ENCODE data around the gene SLC23A3.

SLC23A3 gene

GRCh38 chr2:219122202-219122980 lies 47.4 kb downstream of the SLC23A3 start:
- no peak overlapping the region for H3K9ac ChIP-seq (ENCODE audit: low read length)
- no peak overlapping the region for H3K27ac ChIP-seq (ENCODE audit: low read depth, low read length)
- TF ChIP-seq EZH2phosphoT487 (conservative IDR thresholded peaks at IDR 0.05; ENCODE audit: low read length) (no peak), CTCF (IDR thresholded peaks at IDR 0.05; ENCODE audit: insufficient read depth, low read length, poor library complexity, severe bottlenecking) (no peak)
- 0 out of 2 replicates have a peak, but pooled peaks cover 5% of the 10 kb centered on the region for H4K20me1 ChIP-seq (ENCODE audit: low read depth, low read length)
- H3F3A ChIP-seq (ENCODE audit: insufficient read depth), result no peaks in the 10 kb centered on the region
- H3K79me2 ChIP-seq (ENCODE audit: insufficient read depth, low read length), result no peaks in the 10 kb centered on the region
- H3K27me3 ChIP-seq (ENCODE audit: low read length), result no peaks in the 10 kb centered on the region
- H3K9me2 ChIP-seq (replicated peaks; ENCODE audit: insufficient read depth, low read length), result no peaks in the 10 kb centered on the region
- H3K9me3 ChIP-seq (ENCODE audit: insufficient read depth, low read length), result no peaks in the 10 kb centered on the region
- H3K4me2 ChIP-seq (ENCODE audit: low read depth, low read length, poor library complexity, severe bottlenecking), result no peak overlapping the region
- no peaks in the 10 kb centered on the region for H3K36me3 ChIP-seq (ENCODE audit: low read length)
- no peak overlapping the region for H3K4me3 ChIP-seq (ENCODE audit: insufficient read depth, low read length, poor library complexity, severe bottlenecking)
- no peak overlapping the region for H2AFZ ChIP-seq (ENCODE audit: low read depth, low read length, severe bottlenecking)

- H3K36me3 ChIP-seq (ENCODE audit: low read length), result no peaks in the 10 kb centered on the region
- H3K27me3 ChIP-seq (ENCODE audit: low read length), result no peaks in the 10 kb centered on the region
- H3K9ac ChIP-seq (ENCODE audit: low read length), result no peak overlapping the region
- no peak overlapping the region for H3K4me3 ChIP-seq (ENCODE audit: insufficient read depth, low read length, poor library complexity, severe bottlenecking)
- H3K9me2 ChIP-seq (replicated peaks; ENCODE audit: insufficient read depth, low read length), result no peaks in the 10 kb centered on the region
- no peaks in the 10 kb centered on the region for H3F3A ChIP-seq (ENCODE audit: insufficient read depth)
- no peak overlapping the region for H3K4me2 ChIP-seq (ENCODE audit: low read depth, low read length, poor library complexity, severe bottlenecking)
- H3K27ac ChIP-seq (ENCODE audit: low read depth, low read length), result no peak overlapping the region
- no peak overlapping the region for H2AFZ ChIP-seq (ENCODE audit: low read depth, low read length, severe bottlenecking)
- TF ChIP-seq EZH2phosphoT487 (conservative IDR thresholded peaks at IDR 0.05; ENCODE audit: low read length) (no peak), CTCF (IDR thresholded peaks at IDR 0.05; ENCODE audit: insufficient read depth, low read length, poor library complexity, severe bottlenecking) (no peak)
- no peaks in the 10 kb centered on the region for H3K79me2 ChIP-seq (ENCODE audit: insufficient read depth, low read length)
- 0 out of 2 replicates have a peak, but pooled peaks cover 5% of the 10 kb centered on the region for H4K20me1 ChIP-seq (ENCODE audit: low read depth, low read length)
- no peaks in the 10 kb centered on the region for H3K9me3 ChIP-seq (ENCODE audit: insufficient read depth, low read length)
These were observed 49.7 kb downstream of the SLC23A3 start for GRCh38 chr2:219120082-219120481.

GRCh38 chr2:219119422-219120043 lies 50.3 kb downstream of the SLC23A3 start:
- no peak overlapping the region for H3K9ac ChIP-seq (ENCODE audit: low read length)
- TF ChIP-seq EZH2phosphoT487 (conservative IDR thresholded peaks at IDR 0.05; ENCODE audit: low read length), result no peak
- TF ChIP-seq CTCF (IDR thresholded peaks at IDR 0.05; ENCODE audit: insufficient read depth, low read length, poor library complexity, severe bottlenecking), result peak; percentile 78
- H3F3A ChIP-seq (ENCODE audit: insufficient read depth), result no peaks in the 10 kb centered on the region
- H2AFZ ChIP-seq (ENCODE audit: low read depth, low read length, severe bottlenecking), result no peak overlapping the region
- no peaks in the 10 kb centered on the region for H3K9me3 ChIP-seq (ENCODE audit: insufficient read depth, low read length)
- H3K79me2 ChIP-seq (ENCODE audit: insufficient read depth, low read length), result no peaks in the 10 kb centered on the region
- H3K36me3 ChIP-seq (ENCODE audit: low read length), result no peaks in the 10 kb centered on the region
- H3K4me3 ChIP-seq (ENCODE audit: insufficient read depth, low read length, poor library complexity, severe bottlenecking), result no peak overlapping the region
- H3K4me2 ChIP-seq (ENCODE audit: low read depth, low read length, poor library complexity, severe bottlenecking), result no peak overlapping the region
- 0 out of 2 replicates have a peak, but pooled peaks cover 5% of the 10 kb centered on the region for H4K20me1 ChIP-seq (ENCODE audit: low read depth, low read length)
- H3K27me3 ChIP-seq (ENCODE audit: low read length), result no peaks in the 10 kb centered on the region
- H3K27ac ChIP-seq (ENCODE audit: low read depth, low read length), result no peak overlapping the region
- no peaks in the 10 kb centered on the region for H3K9me2 ChIP-seq (replicated peaks; ENCODE audit: insufficient read depth, low read length)

Measured in SU-DHL-6 (cell line).